Gastroesophageal sphincter (tissue), 3 donors: ENCODE results near the gene MIPOL1.

Source experiments
- CTCF ChIP-seq, 4 experiments: fragments of 200-600 bp in 2 of 4; fragments of 450-650 bp in 2 of 4; sonication (generic) in 1 of 4; IDR thresholded peaks; one replicate each; pipeline ENCODE4 v1.5.1; 2017 to 2019; ENCODE audit warnings: antibody characterized with exemption in 4 of 4, mild to moderate bottlenecking in 2 of 4, moderate library complexity in 2 of 4
- POLR2A ChIP-seq, 2 donors: fragments of 450-650 bp; IDR thresholded peaks; one replicate each; pipeline ENCODE4 v1.6.1; 2017; ENCODE audit warnings: antibody characterized with exemption in 2 of 2, mild to moderate bottlenecking in 2 of 2, moderate library complexity in 1 of 2
- POLR2AphosphoS5 ChIP-seq: sonication (generic); formaldehyde crosslinking; IDR thresholded peaks from one replicate; pipeline ENCODE4 v1.6.1; 2017; ENCODE audit warnings: antibody characterized with exemption

GRCh38 chr14:37202265-37202664 is 4.5 kb downstream of the MIPOL1 start:
- TF ChIP-seq POLR2AphosphoS5 (no peak), CTCF (IDR thresholded peaks at IDR 0.05) (no peak), POLR2A (IDR thresholded peaks at IDR 0.05) (no peak)
